GM19328 (cell line): ENCODE measurements around the gene TACR2.

Experiments used
- ATAC-seq: cut with Tn5 transposase; IDR thresholded peaks from one replicate; pipeline ENCODE4 v1.9.1; 2021; ENCODE audit warnings: mild to moderate bottlenecking, moderate library complexity; ENCODE audit not compliant: unreplicated experiment

TACR2 gene

DNA sequence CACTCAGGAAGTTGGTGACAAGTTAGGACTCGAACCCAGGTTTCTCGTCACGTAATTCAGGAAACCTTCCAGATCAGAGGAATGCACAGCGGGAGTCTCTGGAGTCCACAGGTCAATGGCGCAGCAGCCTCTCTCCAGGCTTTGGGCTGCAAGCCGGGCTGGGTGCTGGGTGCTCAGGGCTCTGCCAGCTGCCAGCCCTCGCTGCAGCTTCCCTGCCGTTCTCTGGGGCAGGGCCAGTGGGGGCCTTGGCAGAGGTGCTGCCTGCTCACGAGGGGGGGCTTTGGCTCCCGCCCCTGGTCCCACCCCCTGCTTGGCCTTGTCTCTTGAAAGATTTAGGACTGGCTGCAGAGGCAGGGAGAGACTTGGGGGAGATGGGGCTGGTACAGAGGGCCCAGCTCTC is at the start of gene TACR2:
TSS of gene TACR2 (minus strand) at position 224 of the 400 bp plus-strand sequence. CDS start 595 bp downstream, outside the sequence.
- no peak for ATAC-seq

DNA sequence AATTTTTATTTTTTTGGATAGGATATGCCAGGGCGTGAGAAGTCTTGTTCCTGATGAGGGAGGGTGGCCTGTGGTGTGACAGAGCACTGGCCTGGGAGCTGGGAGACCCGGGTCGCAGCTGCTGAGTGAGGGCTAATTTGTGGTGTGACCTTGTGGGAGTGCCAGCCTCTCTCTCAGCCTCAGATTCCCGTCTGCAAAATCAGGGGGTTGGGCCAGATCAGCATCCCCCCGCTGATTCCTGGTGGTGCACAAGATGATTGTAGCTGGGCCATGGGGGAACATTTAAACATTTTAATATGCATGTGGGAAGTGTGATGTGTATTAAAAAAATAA is 49.4 kb upstream of the TACR2 start:
- ATAC-seq: no peak

DNA sequence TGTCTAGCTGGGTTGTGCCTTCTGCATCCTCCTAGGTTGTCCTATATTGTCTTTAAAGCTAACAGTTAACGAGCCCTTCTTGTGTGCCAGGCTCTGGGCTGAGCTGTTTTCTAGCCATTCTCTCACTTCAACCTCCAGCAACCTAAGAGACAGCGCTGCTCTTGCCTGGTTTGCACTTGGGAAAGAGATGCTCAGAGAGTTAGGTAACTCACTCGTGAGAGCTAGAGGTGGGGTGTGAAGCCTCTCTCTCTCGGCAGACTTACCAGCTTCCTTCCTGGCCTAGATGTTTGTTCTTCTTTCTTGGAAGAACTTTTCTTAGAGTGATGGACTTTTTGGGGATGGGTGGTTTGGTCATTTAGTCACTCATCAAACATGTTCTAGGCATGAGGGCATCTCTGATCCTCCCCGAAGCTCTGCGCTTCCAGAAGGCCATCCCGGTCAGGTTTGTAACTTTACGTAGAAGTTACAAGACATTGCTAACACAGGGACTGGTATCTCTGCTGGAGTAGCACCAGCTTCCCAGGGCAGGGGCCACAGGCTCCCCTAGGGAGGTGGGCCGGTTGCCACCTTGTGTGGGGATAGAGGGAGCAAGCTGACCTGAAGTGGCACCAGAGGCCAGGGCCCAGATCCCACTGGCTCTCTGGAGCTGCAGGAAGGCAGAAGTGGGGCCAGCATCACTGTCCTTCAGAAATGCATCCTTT is 48.9 kb upstream of the TACR2 start:
- no peak for ATAC-seq

DNA sequence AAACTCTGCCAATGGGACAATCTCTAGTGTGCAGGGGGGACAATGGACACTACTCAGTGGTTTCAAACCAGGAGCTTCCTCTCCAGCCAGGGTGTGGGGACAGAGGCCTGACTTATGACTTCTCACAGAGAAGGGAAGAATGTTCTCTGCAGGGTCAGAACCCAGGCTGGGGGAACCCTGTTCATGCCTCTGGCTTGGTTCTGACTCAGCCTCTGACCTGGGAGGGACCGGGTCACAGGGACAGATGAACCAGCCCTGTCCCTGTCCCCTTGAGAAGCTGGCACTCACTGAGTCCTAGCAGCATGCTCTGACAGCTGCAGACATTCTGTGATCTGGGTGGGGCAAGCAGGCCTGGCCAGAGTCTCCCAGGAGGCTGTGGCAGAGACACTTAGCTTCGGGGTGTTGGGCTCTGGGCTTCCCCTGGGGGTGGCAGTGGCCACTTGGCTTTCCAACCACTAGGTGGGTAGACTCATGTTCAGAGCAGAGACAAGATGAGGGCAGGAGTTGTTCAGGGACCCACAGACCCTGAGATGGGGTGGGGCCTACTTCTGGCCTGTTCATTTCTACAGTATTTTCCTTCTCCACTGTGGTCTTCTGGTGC is 48.2 kb upstream of the TACR2 start:
- ATAC-seq: no peak

DNA sequence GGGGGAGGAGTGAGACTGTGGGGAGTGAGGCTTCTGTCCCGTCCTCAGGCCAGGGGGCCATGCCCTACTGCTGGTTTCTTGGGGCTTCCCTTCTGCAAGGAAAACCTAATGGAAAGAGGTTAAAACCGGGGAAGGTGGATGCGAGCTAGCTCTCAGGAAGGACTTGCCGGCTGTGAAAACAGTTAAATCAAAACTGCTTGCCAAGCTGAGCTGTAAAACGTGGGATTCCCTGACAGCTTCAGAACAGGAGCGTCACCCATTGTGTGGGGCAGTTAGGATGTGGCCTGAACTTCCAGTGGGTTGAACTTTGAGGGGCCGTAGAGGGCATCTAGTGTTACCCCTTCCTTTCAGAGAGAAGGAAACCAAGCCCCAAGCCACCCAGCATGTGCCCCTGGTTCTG is 47.7 kb upstream of the TACR2 start:
- no peak for ATAC-seq

DNA sequence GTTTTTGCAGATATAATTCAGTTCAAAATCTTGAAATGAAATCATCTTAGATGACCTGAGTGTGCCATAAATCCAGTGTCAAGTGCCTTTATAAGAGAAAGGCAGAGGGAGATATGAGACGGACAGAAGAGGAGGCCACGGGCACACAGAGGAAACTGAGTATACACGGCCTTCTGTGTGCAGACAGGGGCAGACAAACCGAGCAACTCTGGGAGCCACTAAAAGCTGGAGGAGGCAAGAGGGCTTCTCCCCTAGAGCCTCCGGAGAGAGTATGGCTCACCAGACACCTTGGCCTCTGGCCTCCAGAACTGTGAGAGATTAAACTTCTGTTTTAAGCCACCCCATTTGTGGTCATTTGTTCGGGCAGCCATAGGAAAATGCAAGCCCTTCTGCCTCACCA is 47.2 kb upstream of the TACR2 start:
- no peak for ATAC-seq

DNA sequence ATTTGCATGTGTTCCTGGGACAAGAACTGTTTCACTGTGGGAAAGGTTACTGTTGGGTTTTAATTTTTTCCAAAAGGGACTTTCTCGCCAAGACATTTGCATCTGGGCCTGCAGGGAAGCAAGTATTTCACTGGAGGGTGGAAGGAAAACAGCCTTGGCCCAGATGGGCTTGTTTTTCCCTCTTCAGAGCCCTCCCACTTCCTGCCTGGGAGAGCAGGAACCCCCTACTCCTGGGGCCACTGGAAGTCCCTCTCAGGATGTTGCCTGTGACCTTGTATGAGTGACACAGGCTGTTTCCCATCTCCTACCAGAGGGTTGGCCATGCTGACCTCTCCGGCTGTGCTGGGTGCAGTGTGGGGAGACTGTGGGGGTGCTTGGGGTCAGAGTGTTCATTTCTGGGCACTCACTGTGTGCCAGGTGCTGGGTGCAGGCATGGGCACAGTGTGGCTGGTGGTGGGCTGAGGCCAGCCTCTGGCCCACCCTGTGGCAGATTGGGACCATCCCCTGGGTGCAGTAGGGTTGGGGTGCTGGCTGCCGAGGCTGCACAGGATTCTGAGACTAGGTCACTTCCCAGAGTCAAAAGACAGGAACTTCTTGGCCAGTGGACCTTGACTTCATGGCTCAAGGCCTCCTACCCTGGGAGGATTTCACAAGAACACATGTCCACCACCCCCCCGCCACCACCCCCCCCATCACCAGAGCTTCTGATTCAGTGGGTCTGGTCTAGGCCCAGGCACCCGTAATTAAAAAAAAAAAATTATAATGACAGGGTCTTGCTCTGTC is 44.7 kb upstream of the TACR2 start:
- ATAC-seq: no peak

DNA sequence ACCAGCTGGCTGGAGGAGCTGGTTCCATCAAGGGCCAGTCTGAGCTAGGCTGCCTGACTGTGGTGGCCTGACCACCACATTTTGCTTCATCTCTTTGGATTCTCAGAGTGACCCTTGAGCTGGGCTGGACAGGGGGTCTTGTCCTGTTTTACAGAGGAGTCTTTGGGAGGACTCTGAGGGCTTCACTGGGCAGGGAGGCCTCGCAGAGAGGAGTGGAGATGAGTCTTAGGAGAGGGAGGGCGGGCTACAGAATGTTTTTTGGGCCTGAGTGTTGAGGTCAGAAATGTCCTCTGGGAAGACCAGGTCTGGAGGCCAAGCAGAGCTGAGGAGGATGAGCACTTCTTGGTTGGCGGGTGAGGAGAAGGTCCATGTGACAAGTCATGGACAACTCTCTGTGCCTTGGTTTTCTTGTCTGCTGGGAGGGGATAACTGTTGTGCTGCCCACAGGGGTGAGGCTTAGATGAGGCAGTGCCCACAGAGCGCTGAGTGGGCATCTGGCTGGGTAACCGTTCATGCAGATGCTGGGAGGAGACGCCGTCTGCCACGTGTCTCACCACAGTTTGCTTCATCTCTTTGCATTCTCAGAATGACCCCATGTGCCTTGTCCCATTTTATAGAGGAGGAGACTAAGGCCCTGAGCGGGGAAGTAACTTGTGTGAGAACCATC is 44.0 kb upstream of the TACR2 start:
- ATAC-seq: no peak

DNA sequence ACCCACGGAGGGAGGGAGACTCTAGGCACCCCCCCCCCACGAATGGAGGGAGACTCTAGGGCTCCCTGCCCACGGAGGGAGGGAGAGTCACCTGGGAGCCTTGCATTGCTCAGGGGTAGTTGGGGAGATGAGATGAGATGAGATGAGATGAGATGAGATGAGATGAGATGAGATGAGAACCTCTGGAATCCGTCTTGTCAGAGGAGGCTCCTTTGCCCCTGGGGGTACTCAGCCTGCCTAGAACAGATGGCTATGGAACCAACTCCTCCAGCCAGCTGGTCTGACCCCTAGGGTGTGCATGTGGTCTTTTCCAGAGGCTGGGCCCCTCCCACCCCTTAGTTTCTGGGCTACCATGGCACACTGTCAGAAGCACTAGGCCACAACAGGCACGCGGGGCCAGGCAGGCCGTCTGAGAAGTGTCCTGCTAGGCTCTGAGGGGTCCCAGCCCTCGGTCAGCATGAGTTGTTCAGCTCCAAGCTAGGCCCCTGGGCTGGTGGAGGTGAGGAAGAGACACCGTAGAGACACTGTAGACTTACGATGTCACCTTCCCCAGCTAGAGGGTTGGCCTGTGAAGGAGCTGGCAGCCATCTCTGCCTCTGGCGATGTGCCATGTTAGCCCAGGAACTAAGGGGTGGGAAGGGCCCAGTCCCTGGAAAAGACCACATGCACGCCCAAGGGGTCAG is 43.3 kb upstream of the TACR2 start:
- no peak for ATAC-seq

DNA sequence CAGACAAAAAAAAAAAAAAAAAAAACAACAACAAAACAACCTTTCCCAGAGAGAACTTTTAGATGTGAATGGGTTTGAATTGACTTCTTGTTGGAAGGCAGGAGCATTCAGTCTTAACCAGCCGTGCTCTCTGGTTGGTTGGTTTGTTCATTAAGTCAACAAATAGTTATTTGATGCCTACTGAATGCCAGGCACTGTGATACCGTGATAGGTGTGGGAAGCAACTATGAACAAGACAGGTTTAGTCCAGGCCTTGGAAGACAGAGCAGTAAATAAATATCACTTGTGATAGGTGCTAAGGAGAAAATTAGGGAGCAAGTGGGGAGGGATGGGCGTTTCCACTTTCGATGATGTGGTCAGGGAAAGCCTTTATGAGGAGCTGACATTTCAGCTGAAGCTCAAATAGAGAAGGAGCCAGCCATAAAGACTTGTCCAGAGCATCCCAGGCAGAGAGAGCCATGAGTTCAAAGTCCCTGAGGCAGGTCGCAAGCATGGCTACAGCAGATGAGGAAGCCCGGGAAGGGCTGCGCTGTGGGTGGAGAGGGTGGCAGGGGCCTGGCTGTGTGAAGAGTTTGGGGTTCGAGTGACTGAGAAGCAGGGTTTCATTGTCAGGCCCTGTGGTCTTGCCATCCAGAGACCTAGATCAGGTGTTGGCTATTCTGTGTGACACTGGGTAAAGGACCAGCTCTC is 42.5 kb upstream of the TACR2 start:
- ATAC-seq: no peak

DNA sequence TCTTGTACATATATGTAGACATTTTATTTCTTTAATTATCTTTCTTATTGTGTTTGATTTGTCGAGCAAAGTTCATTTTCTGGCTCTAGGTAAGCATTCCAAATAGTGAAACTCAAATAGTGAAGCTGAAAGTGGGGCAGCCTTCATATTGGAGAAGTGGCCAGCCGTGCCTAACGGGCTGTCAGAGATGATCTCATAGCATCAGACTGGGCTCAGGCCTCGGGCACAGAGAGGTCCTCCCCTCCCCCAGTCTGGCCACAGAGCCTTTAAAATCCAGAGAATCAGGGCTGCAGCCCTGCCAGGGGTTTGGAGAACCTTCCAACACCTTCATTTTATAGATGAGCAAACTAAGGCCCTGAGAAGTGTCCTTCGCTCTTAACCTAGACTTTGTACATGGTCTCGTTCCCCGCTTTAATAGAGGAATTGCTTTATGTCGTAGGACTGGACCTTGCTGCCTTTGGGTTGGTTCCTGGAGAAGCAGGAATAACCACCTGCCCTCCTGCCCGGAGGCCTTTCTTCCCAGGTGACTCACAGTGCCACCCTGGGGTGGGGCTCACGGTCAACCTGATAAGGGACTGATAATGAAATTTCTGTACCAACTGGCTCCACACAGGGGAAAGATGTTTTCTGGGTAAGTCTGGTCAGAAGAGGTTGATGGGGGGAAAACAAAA is 41.8 kb upstream of the TACR2 start:
- ATAC-seq: no peak

DNA sequence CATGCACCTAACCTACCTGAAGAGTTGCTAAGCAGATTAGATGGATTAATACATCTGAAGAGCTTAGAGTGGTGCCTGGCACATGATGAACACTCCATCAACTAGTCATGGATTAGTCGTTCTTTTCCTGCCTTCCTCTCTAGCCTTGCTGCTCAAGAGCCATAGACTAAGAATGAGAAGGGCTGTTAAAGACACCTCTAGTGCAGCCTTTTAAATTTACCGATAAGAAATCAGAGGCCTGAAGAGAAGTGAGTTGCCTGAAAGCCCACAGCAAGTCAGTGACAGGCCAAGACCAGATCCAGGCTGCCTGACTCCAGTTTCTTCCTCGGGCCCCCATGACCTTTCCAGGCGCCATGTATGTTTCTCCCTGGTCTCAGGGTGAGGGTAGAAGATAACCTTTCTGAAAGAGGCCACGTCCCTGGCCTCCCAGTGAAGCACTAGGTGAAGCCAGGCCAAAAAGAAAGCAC is 41.1 kb upstream of the TACR2 start:
- ATAC-seq: no peak

DNA sequence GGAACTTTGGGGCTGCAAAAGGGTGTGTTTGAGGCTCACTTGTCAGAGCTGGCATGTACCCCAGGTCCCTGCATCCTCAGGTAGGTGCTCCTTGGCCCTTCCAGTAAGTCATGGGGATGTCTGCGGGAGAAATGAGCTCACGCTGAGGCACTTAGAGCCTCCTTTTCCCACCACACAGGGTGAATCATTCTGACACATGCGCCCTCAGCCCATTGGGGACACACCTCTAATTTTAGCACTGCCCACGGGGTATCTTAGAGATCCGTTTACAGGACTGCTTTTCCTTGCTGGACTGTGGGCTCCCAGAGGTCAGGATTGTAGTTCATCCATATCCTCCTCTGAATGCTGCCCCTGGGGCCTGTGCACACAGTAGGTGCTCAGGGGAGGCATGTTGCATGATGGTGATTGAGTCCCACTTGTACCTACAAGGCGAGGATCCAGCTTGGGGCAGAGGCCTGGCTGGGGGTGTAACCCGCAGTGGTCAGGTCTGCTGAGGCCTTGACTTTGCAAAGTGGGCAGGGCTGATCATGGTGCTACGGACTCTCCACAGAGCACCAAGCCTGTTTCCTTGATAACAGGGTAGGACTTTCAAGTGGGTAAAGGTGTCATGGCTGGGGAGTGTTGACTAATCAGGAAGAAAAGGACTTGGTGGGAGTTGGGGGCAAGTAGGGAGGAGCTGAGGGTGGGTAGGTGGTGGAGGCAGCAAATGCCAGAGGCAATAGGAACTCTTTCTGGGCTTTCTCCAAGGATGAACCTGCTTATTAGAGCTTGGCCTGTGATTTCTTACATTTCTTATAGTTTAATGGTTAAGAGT is 40.4 kb upstream of the TACR2 start:
- ATAC-seq: no peak

DNA sequence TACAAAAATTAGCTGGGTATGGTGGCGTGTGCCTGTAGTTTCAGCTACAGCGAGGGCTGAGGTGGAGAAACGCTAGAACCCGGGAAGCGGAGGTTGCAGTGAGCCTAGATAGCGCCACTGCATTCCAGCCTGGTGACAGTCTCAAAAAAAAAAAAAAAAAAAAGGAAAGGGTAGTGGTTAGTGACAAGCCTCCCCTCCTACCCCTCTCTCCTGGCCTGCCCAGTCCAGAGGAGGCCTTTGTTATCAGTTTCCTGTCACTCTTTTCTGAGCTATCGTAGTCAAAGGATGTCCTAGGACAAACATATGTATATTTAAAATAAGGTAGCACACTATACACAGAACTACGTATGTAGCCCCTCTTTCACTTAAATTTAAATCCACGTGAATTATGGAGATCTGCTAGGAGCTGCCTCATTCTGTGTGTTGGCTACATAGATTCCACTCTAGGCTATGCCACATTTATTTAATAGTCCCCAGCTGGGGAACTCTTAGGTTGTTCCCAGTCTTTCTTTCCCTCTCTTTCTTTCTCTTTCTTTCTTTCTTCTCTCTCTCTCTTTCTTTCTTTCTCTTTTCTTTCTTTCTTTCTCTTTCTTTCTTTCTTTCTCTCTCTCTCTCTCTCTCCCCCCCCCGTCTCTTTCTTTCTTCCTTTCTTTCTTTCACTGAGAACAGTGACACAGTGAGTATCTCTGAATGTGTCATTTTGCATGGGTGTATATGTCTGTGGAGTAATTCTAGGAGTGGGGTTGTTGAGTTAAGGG is 38.5 kb upstream of the TACR2 start:
- no peak for ATAC-seq

DNA sequence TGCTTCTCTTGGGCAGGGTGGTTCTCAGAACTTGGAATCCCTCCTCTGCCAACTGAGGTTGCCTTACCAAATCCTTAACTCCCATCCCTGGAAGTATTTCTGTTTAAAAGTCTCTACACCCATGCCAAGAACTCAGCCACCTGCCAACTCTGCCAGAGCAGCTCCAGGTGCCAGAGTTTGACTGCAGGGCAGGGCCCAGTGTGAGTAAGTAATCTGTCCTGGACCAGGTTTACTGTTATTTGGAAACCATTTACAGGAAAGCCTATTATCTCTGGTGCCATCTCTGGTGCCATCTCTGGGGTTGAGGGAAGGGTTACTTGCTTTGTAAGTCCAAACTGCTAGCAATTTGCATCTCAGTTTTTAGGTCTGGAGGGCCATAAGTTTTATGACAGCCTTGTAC is 37.1 kb upstream of the TACR2 start:
- no peak for ATAC-seq

DNA sequence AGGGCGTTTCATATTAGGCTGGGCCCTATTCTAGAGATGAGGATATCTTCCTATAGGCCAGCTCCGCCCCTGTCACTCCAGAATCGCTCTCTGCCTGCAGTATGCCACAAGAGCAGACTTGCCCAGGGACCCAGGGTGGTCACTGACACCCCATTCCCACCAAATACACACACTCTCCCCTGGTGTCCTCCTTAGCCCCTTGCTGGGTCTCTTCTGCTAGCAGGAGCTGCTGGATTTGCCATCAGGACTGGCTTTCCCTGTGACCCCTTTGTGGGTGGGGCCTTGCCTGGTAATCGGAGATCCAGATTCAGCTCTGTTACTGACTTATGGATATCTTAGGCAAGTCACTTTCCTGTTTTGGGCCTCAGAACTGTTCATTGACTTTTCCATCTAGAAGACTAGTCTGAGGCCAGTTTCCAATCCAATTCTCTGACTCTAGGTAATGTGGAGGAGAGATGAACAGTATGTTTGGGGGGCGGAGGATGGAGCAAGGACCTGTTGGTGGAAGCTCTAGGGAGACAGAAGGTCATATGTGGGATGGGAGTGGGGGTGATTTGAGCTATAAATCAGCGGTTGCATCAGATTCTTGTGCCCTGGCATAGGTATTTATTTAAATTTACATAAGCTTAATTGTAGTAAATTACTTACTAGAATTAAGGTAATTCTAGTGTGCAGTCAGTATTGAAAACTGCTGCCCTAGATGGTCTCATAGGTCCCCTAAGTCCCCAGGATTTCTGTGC is 36.1 kb upstream of the TACR2 start:
- no peak for ATAC-seq

DNA sequence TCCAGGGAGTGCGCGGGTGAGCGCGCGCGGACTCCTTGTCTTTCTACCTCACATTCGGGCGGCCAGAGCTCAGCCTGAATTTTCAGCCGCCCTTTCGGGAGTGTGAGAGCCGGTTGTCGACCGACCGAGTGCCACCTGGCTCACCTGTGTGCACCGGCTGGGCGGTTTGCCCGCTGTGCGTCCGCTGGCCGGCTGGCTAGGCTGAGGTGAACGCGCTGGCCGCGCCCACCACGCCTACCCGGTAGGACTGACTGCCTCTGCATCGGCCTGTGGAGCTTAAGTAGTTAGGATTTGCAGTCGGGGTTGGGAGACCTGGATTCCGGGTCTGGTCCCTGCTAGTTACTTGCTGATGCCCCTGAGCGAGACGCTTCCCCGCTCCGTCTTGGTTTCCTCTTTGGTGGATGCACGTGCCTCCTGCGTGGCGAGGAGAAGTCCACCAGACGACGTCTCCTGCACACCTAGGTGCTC is 35.1 kb upstream of the TACR2 start:
- peak; percentile 10 for ATAC-seq
